WERI-Rb-1 (cell line): ENCODE results near the gene CRACR2A.

Source experiments
- DNase-seq: peaks from one replicate; pipeline ENCODE4 v3.0.0-alpha.2; 2020
- H3K27ac ChIP-seq: fragments of 250-450 bp; sonication (Bioruptor Pico); 2 replicates; pipeline ENCODE4 v1.5.1; 2020; ENCODE audit warnings: mild to moderate bottlenecking, moderate library complexity
- H3K27me3 ChIP-seq: fragments of 250-450 bp; sonication (Bioruptor Pico); 2 replicates; pipeline ENCODE4 v1.5.1; 2021; ENCODE audit warnings: mild to moderate bottlenecking, low read depth, moderate library complexity; ENCODE audit not compliant: insufficient read depth, severe bottlenecking
- H3K36me3 ChIP-seq: fragments of 250-450 bp; sonication (Bioruptor Pico); 2 replicates; pipeline ENCODE4 v1.5.1; 2020; ENCODE audit warnings: mild to moderate bottlenecking, moderate library complexity
- H3K4me3 ChIP-seq: 2 replicates; pipeline ENCODE4 v1.5.1; 2011; ENCODE audit warnings: low read depth, mild to moderate bottlenecking, control low read depth, low read length
- H3K9me3 ChIP-seq: fragments of 250-450 bp; sonication (Bioruptor Pico); 2 replicates; pipeline ENCODE4 v1.5.1; 2021; ENCODE audit warnings: mild to moderate bottlenecking, moderate library complexity; ENCODE audit not compliant: severe bottlenecking
- TF ChIP-seq, protein P1 (sequence below): IDR thresholded peaks from 2 replicates; pipeline ENCODE4 v1.5.1; 2011; ENCODE audit warnings: low read depth, mild to moderate bottlenecking, control low read depth, inconsistent platforms, low read length

CRACR2A gene

DNA sequence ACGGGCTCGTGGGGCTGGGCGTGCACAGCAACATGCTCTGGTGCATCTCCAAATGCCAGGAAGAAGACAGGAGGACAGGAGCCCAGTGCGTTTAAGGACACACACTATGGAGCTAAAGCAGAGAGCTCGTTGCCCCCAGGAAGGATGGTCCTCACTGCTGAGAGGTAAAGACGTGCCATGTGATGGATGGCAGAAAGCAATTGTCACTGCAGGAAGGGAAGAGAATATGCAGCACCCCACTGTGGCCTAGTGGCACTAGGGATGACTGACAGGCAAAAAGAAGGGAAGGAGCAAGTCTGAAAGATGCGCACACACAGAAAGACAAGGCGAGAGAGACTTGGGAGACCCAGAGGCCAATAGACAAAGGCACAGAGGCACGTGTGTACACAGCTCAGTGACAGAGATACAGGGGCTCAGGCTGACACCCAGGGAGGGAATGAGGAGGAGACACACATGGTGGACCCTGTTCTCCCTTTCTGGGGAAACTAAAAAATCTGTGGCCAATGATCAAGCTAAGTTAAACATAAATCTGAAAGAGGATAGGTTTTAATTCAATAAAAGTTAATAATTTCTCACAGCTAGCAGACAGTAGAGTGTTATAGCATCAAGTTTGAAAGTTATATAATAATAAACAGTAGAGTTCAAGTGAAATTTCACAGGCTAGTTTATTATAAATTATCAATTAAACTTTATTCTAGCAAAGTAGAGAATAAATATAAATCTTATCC, 78.8 kb downstream of the CRACR2A start:
- Histone ChIP-seq H3K27me3 (no peaks in the 10 kb centered on the region), H3K9me3 (no peaks in the 10 kb centered on the region), H3K36me3 (no peaks in the 10 kb centered on the region; the same call in none of the 2 replicates), H3K27ac (no peak overlapping the region), H3K4me3 (no peak overlapping the region)
- no peak for DNase-seq
- TF ChIP-seq, protein P1, sequence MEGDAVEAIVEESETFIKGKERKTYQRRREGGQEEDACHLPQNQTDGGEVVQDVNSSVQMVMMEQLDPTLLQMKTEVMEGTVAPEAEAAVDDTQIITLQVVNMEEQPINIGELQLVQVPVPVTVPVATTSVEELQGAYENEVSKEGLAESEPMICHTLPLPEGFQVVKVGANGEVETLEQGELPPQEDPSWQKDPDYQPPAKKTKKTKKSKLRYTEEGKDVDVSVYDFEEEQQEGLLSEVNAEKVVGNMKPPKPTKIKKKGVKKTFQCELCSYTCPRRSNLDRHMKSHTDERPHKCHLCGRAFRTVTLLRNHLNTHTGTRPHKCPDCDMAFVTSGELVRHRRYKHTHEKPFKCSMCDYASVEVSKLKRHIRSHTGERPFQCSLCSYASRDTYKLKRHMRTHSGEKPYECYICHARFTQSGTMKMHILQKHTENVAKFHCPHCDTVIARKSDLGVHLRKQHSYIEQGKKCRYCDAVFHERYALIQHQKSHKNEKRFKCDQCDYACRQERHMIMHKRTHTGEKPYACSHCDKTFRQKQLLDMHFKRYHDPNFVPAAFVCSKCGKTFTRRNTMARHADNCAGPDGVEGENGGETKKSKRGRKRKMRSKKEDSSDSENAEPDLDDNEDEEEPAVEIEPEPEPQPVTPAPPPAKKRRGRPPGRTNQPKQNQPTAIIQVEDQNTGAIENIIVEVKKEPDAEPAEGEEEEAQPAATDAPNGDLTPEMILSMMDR = no peak

DNA sequence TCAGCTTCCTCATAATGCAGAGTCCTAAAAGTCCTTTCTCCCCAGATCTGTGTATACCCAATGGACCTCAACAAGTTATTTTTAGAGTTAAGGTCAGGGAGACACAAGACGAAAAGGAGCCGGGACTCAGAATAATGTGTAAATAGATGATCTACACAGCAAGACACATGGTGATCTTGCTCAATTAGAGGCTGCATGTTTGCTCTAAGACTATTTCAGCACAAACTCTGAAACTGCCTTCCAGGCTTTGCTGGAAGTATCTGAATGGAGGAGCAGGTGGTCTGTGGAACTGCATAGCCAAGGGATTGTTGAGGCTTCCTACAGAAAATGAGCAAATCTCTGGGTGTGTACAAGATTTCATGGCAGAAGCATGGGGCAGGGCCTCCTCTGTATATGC, 80.8 kb downstream of the CRACR2A start:
- H3K4me3 ChIP-seq = no peak overlapping the region
- H3K27me3 ChIP-seq = no peaks in the 10 kb centered on the region
- TF ChIP-seq, protein P1 = no peak
- H3K27ac ChIP-seq = no peak overlapping the region
- DNase-seq = no peak
- H3K36me3 ChIP-seq = no peaks in the 10 kb centered on the region; the same call in none of the 2 replicates
- no peaks in the 10 kb centered on the region for H3K9me3 ChIP-seq

DNA sequence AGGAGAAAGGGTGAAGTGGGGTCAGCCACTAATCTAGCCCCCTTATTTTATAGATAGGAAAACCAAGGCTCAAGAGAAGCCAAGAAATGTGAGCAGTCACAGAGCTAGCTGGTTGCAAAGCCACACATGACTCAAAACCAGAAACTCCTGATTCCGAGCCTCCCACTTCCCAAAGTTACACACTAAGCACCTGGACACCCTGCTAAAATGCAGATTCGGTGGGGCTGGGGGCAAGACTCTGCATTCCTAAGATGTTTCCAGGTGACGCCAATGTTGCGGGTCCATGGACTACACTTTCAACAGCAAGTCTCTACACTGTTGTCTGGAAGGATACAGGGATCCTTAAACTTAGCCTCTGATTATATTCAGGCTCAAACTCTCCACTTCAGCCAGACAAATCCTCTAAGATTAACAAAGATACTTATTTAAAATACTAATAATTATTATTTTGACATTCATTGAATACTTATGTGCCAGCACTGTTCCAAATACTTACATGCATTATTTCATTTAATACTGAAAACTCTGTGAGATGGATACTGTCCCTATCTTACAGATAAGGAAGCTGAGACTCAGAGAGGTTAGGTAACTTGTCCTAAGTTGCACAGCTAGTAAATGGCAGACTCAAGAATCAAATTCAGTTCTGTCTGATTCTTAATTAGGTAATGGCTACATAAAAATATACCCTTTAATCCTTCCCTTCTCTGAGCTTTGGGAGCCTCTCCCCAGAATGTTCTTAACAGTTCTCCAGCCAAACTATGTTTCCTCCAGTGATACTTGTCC, 81.4 kb downstream of the CRACR2A start:
- Histone ChIP-seq H3K4me3 (no peak overlapping the region), H3K27ac (no peak overlapping the region), H3K27me3 (no peaks in the 10 kb centered on the region), H3K36me3 (no peaks in the 10 kb centered on the region; the same call in none of the 2 replicates), H3K9me3 (no peaks in the 10 kb centered on the region)
- TF ChIP-seq, protein P1 = no peak
- DNase-seq = no peak

DNA sequence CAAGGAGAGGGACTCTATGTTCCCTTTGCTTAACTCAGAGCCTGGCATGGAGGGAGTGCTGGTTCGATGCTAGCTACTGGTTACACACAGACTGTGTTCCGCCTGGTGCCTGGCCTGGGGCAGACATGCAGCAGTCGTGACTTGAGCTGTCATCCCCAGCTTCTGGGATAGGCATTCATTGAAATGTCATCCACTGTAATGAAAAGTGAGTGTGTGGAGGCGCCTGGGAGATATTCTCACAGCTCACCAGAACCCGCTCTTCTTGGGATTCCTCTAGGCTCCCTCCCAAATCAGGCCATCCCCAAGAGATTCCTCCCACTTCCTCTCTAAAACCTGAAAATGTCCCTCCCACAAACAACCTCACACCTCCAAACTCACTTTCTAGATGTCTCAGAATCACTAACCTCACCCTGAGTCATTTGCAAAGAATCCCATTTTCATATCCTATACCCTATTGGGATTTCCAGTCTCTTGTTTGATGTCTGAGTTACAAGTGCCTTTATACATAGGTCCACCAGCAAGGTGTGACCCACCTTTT, 82.8 kb downstream of the CRACR2A start:
- H3K27ac ChIP-seq = no peak overlapping the region
- H3K4me3 ChIP-seq = no peak overlapping the region
- H3K9me3 ChIP-seq = no peaks in the 10 kb centered on the region
- no peak for DNase-seq
- H3K36me3 ChIP-seq = peaks cover 3% of the 10 kb centered on the region
- TF ChIP-seq, protein P1 = no peak
- no peaks in the 10 kb centered on the region for H3K27me3 ChIP-seq

DNA sequence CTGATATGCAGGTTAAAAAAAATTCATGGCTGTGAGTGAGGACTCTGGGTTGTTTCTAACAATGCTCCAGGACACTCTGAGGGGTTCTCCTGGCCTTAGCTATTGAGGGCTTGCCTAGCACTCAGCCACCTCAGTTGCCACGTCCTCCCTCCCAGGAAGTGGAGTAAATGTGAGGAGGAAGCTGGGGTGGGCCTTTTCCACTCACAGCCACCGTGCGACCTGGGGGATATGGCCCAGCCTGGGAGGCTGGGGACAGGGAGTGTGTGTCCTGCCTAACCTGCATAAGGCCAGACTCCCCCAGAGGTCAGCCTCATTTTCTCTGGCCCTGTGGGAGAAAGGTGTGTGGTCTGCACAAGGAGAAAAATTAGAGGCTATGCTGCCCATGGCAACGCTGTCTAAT, 83.3 kb downstream of the CRACR2A start:
- Histone ChIP-seq H3K36me3 (peaks cover 3% of the 10 kb centered on the region), H3K4me3 (no peak overlapping the region), H3K9me3 (no peaks in the 10 kb centered on the region), H3K27me3 (no peaks in the 10 kb centered on the region), H3K27ac (no peak overlapping the region)
- TF ChIP-seq, protein P1 = no peak
- DNase-seq = no peak
